Neural progenitor cell (in vitro differentiated cells): Measurements from ENCODE around the gene SCG2.
"Not testable (repeated sequence)": the region's sequence is repeated elsewhere in the genome, so short reads cannot be mapped to it uniquely, and the experiment has no call there.

Experiments
- EZH2 ChIP-seq: fragments of 200-600 bp; sonication (generic); IDR thresholded peaks from 2 replicates; pipeline ENCODE4 v1.6.1; 2017; ENCODE audit warnings: antibody characterized with exemption, mild to moderate bottlenecking, moderate library complexity
- EZH2phosphoT487 ChIP-seq: fragments of 200-600 bp; sonication (generic); IDR thresholded peaks from 2 replicates; pipeline ENCODE4 v1.6.1; 2017; ENCODE audit warnings: antibody characterized with exemption
- TF ChIP-seq, protein P1 (sequence below): fragments of 200-600 bp; sonication (generic); IDR thresholded peaks from 2 replicates; pipeline ENCODE4 v1.5.1; 2017; ENCODE audit warnings: antibody characterized with exemption, mild to moderate bottlenecking

DNA sequence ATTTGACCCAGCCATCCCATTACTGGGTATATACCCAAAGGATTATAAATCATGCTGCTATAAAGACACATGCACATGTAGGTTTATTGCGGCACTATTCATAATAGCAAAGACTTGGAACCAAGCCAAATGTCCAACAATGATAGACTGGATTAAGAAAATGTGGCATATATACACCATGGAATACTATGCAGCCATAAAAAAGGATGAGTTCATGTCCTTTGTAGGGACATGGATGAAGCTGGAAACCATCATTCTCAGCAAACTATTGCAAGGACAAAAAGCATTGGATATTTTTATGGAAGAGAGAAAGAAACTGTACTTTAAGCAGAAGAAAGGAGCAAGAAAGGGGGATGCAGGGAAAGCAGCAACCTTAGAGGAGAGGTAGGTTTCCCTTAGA lies 9.5 kb downstream of the SCG2 start:
- TF ChIP-seq, protein P1, sequence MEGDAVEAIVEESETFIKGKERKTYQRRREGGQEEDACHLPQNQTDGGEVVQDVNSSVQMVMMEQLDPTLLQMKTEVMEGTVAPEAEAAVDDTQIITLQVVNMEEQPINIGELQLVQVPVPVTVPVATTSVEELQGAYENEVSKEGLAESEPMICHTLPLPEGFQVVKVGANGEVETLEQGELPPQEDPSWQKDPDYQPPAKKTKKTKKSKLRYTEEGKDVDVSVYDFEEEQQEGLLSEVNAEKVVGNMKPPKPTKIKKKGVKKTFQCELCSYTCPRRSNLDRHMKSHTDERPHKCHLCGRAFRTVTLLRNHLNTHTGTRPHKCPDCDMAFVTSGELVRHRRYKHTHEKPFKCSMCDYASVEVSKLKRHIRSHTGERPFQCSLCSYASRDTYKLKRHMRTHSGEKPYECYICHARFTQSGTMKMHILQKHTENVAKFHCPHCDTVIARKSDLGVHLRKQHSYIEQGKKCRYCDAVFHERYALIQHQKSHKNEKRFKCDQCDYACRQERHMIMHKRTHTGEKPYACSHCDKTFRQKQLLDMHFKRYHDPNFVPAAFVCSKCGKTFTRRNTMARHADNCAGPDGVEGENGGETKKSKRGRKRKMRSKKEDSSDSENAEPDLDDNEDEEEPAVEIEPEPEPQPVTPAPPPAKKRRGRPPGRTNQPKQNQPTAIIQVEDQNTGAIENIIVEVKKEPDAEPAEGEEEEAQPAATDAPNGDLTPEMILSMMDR, result not testable (repeated sequence)
- TF ChIP-seq EZH2phosphoT487, EZH2: not testable (repeated sequence)
